Measurements from ENCODE around the gene LDB1.

LDB1 gene

DNA sequence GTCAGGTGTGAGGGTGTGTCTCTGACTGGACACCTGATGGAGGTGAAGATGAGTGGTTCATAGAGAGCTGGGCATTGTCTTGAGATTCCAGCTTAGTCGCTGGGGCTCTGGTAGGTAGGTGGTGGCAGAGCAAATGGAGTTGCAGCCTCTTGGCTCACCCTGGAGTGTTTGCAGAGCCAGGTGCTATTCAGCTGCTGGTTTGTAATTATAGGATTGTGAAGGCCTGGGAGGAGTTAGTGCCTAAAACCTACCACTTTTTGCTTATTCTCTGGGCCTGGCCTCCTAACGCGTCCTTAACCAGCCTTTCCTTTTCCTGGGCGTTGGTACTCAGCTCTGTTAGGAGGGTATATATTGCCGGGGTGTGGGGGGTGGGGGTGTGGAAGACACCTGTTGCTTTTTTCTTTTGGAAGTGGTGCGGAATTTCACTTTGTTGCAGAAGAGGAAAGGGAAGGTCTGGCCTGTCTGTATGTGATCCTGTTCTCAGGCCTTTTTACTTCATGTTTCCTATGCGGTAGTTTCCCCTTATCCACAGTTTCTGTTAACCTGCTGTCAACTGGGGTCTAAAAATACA is 15.9 kb upstream of the LDB1 start:
- DNase-seq (ENCODE audit: low spot score): no peak

DNA sequence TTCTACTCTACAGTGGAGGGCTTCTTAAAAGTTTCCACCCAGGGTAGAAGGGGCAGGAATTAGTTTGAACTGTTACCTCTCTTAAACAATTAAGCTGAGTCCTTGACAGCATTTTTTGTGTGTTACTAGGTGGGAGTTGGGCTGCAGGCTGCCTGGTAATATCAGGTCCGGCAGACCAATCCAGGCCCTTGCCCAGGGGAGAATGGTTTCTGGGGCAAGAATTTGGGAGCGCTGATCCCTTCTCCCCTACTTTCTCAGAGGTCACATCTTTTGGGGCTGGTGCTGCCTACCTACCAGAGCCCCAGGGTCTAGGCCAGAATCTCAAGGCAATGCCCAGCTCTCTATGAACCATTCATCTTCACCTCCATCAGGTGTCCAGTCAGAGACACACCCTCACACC is 14.2 kb upstream of the LDB1 start:
- no peak for DNase-seq (ENCODE audit: low spot score)

DNA sequence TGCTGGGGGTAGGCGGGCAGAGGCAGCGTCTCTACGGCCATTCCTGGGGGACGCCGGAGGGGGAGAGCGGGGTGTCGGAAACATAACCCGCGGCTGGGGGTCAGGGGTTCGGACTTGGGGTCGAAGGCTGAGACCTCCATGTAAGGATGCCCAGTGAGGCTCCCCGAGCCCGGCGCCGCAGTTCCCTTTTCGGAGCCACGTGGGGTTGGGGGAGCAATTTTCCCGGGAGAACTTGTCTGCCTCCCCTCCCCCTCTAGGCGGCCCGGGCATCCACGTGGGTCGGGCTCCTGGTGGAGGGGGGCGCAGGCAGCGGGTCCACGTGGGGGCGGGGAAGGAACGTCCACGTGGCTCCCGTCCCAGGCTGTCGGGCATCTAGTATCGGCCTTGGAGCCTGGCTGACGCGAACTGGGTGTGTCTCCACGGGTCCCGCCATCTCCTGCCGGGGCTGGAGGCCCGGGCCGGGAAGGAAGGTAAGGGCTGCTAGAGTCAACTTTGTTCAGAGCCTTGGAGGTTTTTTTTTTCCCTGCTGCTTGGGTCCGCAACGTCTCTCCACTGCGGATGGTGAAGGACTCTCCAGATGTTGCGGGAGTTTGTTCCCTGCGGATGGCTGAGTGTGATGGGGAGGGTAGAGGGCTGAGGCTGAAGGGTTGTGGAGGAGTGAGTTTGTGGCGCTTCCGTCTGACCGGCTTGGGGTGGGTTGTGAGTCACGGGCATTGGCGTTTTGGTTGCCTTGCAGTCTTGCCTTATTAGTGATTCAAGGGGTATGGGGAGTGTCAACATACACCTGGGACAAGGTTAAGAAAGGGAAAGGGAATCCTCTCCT is 13.4 kb upstream of the LDB1 start:
- peak; percentile 77 for DNase-seq (ENCODE audit: low spot score)

DNA sequence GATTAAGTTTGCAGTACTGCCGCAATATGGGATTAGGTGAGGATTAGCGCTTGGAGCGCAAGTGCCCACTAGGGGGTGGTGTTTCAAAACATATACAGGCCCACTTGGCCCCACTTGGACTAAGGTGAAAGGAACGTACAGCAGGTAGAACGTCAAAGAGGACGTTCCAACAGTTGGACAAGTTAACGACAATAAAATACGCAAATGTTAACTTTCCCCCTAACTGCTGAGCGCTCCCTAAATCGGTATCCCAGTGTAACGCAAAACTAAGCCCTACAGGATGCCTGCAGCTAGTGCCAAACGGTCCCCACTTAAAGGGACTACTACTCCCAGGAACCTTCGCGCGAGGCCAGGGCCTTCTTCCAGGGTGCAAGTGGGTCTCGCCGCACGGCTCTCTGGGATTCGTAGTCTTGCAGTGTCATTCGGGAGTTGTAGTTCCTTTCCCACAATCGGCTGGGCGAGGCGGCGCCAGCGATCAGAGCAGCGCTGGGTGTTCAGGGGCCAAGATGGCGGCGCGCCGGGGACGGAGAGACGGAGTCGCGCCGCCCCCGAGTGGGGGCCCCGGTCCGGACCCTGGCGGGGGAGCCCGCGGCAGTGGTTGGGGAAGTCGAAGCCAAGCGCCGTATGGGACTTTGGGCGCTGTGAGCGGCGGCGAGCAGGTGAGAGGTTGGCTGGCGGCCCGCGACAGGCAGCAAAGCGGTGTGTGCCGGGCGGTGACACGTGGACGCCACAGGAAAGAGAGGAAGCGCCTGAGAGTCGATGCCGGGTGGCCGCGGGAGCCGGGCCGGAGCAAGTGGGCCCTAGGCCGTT is 12.6 kb upstream of the LDB1 start, which contains the start of gene PPRC1:
Gene PPRC1, plus strand, starts transcription at position 478 of the 810 bp plus-strand sequence. Its CDS starts 29 bp downstream, at position 507.
- peak; percentile 98 for DNase-seq (ENCODE audit: low spot score)

DNA sequence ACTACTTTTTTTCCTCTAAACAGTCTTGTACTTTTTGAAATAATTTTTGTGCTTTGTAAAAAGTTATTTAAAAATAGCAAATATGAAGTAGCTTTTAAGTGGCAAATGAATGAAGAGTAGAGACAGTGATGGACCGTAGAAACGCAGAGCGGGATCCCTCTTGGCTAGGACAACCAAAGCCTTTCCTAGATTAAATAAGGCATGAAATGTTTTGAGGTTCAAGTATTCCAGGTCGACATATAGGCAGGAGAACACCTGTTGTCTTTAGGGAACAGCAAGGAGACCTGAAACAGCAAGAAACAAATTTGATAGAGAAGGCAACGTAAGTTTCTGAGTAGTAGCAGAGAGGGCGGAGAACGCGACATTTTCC is 12.0 kb upstream of the LDB1 start:
- no peak for DNase-seq (ENCODE audit: low spot score)

DNA sequence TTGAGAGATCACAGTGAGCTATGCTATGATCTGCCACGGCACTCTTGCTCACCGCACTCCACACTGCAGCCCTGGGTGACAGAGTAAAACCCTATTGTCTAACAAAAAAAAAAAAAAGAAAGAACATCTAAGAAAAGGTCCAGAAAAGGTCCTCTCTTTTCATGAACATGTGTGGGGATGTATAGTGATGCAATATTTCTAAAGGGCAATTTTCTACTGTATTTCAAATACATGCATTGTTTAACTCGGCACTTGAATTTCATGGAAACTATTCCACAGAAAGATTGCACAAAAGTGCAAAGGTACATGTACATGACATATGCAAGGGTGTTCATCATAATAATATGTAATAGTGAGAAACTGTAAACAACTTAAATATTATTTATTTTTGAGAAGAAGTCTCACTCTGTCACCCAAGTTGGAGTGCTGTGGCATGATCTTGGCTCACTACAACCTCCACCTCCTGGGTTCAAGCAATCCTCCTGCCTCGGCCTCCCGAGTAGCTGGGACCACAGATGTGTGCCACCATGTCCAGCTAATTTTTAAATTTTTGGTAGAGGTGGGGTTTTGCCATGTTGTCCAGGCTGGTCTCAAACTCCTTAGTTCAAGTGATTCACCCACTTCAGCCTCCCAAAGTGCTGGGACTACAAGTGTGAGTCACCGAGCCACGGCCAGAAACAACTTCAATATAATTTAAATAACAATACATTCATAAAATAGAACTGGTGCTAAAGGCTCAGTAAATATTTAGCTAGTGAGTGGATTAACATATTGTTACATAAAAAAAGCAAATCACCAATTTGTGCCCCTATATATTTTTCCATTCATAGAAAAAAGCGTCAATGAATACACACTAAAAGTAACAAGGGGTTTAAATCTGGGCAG is 11.4 kb upstream of the LDB1 start:
- no peak for DNase-seq (ENCODE audit: low spot score)

DNA sequence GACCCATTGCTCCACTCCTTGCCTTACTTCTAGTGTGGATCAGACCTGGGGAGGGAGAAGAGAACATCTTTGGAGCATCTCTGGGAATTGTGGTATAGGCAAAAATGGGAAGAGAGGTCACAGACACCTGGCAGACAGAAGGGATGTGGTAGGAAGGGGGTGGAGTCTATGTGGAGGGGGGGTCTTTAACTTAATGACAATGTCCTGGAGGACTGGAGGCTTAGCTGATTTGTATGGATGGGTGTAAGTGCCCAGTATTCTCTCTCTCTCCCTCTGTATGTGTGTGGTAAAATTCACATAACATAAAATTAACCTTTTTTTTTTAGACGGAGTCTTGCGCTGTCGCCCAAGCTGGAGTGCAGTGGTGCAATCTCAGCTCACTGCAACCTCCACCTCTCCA is 3.1 kb upstream of the LDB1 start:
- no peak for DNase-seq (ENCODE audit: low spot score)

DNA sequence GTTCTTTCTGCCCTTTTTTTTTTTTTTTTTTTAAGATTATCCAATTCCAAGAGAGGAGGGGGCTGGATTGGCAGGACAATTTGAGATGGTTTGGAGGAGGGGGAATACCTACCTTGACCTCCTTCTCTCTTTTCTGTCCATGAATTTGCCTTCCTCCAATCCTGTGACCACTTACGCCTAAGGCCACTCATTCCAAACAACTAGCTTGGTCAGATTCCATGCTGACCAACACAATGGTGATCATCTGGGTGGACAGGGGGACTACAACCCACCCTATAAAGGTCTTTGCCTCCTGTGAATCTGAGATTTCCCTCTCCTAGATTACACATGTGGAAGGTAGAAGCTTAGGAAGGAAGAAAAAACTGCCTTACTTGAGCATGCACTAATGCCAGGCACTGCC is 2.3 kb upstream of the LDB1 start:
- no peak for DNase-seq (ENCODE audit: low spot score)

DNA sequence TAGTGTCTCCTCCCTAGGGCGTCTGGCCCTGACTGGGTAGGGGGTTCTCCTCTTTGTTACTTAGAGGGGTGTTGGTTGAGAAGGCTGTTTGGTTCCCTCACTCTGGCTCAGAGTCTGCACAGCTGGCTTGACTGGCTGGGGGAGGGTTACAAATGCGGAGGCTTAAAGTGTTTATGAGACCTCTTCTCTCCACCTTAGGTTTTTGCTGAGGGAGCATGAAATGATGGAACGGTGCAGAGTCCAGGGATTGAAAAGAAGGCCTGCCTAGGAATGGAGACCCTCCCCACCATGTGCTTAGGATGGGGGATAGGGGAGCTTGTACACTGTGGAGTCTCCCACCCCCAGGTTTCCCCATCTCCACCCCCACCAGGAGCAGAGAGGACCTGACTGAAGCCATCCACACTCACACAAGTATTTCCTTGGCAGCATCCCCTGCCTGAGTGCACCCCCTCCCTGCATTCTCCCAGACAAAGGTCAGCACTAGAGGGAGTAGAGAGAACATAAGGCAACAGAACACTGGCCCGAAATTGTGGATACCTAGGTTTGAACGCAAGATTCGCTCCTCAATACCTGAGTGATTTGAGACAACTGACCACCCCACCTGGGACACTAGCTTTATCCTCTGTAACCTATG is 1.7 kb upstream of the LDB1 start:
- peak; percentile 67 for DNase-seq (ENCODE audit: low spot score)

DNA sequence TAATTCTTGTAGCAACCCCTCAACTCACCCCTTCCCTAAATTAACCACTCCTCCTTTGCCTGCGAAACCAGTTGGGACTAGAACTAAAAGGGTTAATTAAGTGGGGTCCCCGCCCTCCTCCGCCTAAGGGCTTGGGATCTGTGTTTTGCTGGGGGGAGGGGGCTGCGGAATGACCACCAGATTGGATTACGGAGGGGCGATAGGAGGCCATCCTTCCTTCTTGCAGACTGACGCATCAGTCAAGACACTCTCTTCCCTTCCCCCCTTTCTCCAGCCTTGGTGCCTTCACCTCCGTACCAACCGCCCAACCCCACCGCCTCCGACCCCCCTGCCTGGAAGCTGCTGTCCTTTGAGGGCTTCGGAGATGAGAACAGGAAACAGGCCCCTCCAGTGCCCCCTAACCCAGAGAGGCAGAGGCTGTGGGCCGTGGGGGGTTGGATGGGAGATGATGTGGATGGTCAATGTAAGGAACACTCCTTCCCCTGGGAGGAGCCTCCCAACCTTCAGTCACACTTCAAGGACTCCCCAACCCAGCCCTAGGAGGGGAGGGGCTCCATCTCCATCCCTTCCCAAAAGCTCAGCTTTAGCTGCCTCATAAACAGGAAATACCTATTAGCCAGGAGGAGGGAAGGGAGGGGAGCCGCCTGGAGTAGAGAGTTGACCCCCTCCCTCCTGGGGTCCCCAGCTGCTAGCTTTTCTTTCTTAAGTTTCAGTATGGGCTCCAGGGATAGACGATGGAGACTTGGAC is 997 bp upstream of the LDB1 start:
- DNase-seq (ENCODE audit: low spot score): peak; percentile 84

DNA sequence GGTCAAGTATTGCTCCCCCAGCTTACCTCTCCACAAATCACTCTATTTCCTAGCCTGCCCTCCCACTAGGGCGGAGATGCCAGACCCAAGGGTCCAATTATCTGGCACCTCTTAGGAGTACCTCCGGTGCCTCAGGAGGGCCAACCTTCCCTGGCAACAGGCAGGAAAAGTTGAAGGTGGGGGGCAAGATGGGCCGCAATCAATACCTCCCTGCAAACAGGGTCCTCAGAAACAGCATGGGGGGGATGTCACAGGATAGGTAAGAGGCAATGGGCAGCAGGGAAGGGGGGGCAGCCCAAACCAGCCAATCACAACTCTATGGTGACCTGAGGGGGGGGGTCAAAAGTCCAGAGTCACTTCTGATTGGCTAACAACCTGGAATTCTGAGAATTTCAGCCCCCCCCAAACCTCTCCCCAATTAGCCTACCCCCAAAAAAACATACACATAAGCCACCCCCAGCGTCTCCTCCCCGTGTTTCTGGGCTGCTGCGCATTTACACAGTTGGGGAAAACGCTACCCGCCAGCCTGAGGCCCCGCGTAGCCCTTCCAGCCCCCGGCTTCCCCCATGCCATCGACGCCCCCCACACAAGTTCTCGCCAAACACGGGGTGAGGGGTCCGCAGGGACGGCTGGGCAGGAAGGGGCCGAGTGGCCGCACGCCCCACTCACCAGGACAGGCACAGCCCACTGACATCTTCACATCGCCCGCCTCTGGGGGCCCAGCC is 589 bp downstream of the LDB1 start:
- peak; percentile 71 for DNase-seq (ENCODE audit: low spot score)

DNA sequence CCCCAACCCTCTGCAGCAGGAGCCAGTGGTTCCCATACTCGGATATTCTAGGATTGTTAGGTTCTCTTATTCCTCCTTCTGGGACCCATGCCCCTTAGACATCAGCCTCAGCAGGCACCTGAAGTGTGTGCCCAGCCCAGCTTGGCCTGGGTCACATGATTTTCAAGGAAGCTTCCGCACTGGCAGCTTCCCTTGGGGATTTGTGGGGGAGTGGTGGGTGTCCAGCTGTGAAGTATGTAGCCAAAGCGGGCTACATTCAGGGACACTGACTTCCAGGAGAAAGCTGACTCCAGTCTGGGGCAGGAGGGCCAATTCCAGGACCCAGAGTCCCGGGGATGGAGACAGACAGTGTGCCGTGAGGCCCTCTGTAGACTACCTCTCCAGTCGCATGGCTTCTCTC is 1.3 kb downstream of the LDB1 start:
- peak; percentile 63 for DNase-seq (ENCODE audit: low spot score)

DNA sequence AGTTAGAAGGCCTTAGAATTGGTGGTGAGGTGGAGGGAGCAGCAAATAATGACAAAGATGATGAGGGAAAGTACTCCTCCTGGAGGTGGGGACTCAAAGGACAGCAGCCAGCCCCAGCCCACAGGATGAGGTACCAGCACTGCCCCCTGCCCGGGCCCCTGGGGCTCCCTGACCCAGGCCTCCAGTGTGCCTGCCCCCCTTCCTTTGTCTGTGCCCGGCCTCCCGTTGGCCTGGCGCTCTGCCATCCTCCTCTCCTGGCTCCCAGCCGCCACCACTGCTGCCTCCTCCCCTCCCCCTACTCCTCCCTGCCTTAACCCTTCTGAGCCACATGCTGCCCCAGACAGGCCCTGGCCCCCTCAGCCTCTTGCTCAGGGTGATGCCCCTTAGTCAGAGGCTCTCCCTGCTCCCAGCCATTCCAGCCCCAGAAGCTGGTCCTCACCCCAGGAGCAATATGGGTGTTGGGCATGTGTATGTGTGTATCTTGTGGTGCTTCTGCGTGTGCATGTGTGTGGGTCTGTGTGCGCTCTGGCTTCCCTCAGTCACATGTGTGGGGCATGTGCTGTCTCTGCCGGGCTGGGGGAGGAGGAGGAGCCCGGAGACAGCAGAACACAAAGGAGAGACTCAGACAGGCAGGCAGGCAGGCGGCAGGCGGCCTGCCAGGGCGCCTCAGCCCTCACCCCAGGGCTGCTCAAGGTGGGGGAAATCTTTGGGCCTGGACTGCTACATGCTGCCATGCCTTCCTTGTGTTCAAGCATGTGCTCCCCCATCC is 2.6 kb downstream of the LDB1 start:
- DNase-seq (ENCODE audit: low spot score): peak; percentile 75

DNA sequence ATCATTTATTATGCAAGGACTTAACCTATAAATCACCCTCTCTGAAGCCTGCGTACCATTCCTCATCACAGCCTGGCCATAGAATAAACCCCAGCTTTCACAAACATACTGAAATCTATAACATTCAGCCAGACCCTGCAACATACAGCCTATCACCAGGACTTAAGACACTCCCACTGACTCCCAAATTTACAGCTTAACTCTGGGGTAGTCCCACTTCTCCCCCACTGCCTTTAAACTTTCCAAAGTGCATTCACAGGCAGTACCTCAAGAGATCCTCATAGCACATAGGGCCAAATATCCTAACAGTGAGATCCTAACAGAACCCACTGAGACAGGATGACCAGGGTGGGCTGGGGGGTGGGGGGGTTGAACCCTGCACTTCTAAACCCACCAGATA is 3.5 kb downstream of the LDB1 start:
- DNase-seq (ENCODE audit: low spot score): no peak

DNA sequence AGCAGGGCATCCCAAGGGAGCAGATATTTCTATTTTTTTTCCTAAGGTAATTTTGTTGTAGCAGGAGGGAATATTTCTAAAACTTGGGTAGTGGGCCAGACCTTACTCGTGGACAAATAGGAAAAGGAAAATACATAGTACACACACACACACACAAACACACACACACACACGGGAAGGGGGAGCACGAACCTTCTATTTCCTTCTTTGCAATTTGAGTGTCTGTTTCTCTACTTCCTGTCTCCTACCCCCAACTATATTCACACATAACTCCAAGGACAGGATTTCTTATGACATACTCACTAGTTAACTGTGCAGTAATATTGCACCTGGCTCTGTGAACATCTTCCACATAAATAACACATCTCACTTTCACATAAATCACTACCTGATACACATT is 4.4 kb downstream of the LDB1 start:
- DNase-seq (ENCODE audit: low spot score): no peak

DNA sequence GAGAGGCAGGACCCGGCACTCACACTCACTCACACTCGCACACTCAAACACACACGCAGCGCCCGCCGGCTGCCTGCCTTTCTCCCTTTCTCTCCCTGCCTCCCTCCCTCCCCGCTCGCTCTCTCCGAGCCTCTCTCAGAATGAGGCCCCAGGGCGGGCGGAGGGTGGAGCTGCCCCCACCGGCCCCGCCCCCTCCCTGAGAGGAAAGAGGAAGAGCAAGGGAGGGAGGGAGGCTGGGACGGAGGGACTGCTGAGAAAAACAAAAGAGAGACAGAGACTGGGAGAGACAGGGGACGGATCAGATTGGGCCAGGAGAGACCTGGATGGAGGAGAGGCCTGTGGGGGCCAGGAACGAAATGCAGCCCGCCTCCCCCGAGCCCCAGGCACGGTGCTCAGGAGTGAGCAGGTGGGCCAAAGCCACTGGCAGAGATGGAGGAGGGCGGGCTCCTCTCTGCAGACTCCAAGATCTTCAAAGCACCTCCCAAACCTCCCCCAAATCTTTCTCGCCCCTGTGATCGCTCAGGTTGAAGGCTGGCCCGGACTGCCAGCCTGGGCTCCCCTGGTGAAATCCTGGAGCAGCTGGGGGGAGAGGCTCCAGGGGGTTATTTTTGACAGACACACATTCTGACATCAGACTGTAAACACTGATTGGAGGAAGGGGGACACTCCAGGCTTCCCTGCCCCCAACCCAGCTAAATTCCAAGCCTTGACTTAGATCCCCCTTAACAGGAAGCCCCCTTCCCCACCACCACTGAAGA is 5.1 kb downstream of the LDB1 start:
- DNase-seq (ENCODE audit: low spot score): peak; percentile 93

DNA sequence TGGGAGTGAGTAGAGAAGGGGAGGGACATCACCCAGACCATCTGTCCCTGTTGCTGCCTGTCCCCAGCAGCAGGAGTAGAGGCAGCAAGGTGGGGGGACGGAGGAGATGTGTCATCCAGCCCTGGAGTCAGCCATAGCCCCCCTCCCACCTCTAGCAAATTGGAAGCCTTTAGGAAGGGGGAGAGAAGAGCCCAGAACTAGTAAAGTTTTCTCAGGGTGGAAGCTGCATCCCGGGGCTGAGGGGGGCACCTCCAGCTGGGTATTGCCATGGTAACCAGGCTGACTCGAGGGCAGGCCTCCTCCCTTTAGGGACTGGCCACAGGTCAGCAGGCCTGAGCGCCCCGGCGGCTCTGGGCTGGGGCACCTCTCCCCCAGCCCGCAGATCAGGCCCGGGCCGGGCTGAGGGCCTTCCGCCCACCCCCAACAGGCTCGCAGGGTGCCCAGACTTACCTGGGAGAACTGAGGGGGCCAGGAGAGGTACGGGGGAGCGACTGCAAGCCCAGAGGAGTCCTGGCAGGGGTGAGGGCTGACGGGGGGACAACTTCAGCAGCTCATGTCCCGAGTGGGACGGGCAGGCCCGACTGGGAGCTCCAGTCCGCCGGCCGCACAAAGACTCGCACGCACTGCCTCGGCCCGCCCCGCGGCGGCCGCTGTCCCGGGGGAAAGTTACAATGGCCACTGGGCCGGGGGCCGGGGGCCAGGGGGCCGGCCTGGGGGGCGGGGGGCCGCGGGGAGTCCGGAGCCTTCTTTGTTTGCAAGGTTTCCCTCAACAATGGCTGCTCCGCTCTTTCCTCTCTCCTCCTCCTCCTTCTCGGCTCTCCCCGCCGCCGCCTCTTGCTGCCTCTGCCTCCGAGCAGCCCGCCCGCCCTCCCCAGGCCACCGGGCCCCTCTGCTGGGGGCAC is 6.0 kb downstream of the LDB1 start:
- peak; percentile 68 for DNase-seq (ENCODE audit: low spot score)

Measured in ecto neural progenitor cell (in vitro differentiated cells).